Breast epithelium (tissue), 4 donors: ENCODE measurements around the gene PHKG2. TPM values are rescaled to one million over a fixed set of nuclear protein-coding genes. Genes with fewer than 3 reads are reported as not detected.
A peak's percentile ranks its signal among the peaks of the same experiment; 100 is the strongest.

Experiments used
- DNase-seq, 2 donors: peaks; one replicate each; pipeline ENCODE4 v3.0.0-alpha.2; 2019; ENCODE audit warnings: low spot score in 2 of 2
- H3K27ac ChIP-seq, 2 donors: fragments of 200-600 bp; sonication (generic) in 1 of 2; one replicate each; pipeline ENCODE4 v1.5.1; 2016 to 2019; ENCODE audit warnings: mild to moderate bottlenecking in 1 of 2
- H3K27me3 ChIP-seq, 2 donors: fragments of 200-600 bp; sonication (generic) in 1 of 2; one replicate each; pipeline versions ENCODE4 v1.5.1 to v1.6.0; 2017 to 2019; ENCODE audit warnings: control low read depth in 1 of 2, mild to moderate bottlenecking in 1 of 2
- H3K36me3 ChIP-seq: fragments of 200-600 bp; one replicate; pipeline ENCODE4 v1.5.1; 2019
- H3K4me1 ChIP-seq, 2 donors: fragments of 200-600 bp; sonication (generic); one replicate each; pipeline ENCODE4 v1.5.1; 2016 to 2019; ENCODE audit warnings: control low read depth in 1 of 2
- H3K4me3 ChIP-seq, 3 donors: fragments of 200-600 bp; sonication (generic); 1 replicate in 2 of 3; 2 replicates in 1 of 3; pipeline ENCODE4 v1.5.1; 2016 to 2019; ENCODE audit warnings: mild to moderate bottlenecking in 3 of 3, moderate library complexity in 2 of 3
- H3K9me3 ChIP-seq, 2 donors: fragments of 200-600 bp; sonication (generic) in 1 of 2; one replicate each; pipeline ENCODE4 v1.5.1; 2016 to 2019; ENCODE audit warnings: control low read depth in 1 of 2
- CTCF ChIP-seq, 3 donors: fragments of 450-650 bp; IDR thresholded peaks; one replicate each; pipeline ENCODE4 v1.5.1; 2016 to 2017; ENCODE audit warnings: antibody characterized with exemption in 3 of 3, mild to moderate bottlenecking in 3 of 3, moderate library complexity in 3 of 3
- POLR2A ChIP-seq: fragments of 450-650 bp; IDR thresholded peaks from one replicate; pipeline ENCODE4 v1.6.1; 2016; ENCODE audit warnings: antibody characterized with exemption, mild to moderate bottlenecking, moderate library complexity
- POLR2AphosphoS5 ChIP-seq, 3 donors: sonication (generic); formaldehyde crosslinking; IDR thresholded peaks; one replicate each; pipeline ENCODE4 v1.6.1; 2017; ENCODE audit warnings: antibody characterized with exemption in 3 of 3
- intact Hi-C: fragments of 100-400 bp; cut with DNase I; formaldehyde crosslinking; loops from one replicate; pipeline ENCODE4 v1.15.1; 2023; ENCODE audit warnings: low total_unique reads
- total RNA-seq, 3 donors: library from RNA; depleted of rRNA; stranded (reverse); fragments of >200 nt; gene quantifications; one replicate each; pipeline ENCODE4 v1.1.0, GENCODE V29; 2016

Gene PHKG2
- total RNA-seq, 3 donors from 2014 or later, result 28.5 to 38.8 (median 35.7) TPM

- DNase-seq, result no peak
- H3K27me3 ChIP-seq, result no peaks in the 10 kb centered on the region
- no peak overlapping the region for H3K4me3 ChIP-seq
- H3K4me1 ChIP-seq, result peaks cover 0 to 6% of the 10 kb centered on the region in 2 donors
- H3K36me3 ChIP-seq, result peaks cover 11% of the 10 kb centered on the region
- TF ChIP-seq CTCF (IDR thresholded peaks at IDR 0.05), result no peak
- TF ChIP-seq POLR2A, result no peak
- TF ChIP-seq POLR2AphosphoS5 (IDR thresholded peaks at IDR 0.05), result no peak
- H3K27ac ChIP-seq, result no peak overlapping the region
- no peaks in the 10 kb centered on the region for H3K9me3 ChIP-seq
- intact Hi-C loops, result no loop called here
Observed at GRCh38 chr16:30783280-30784109, 35.3 kb downstream of the PHKG2 start.

GRCh38 chr16:30784215-30784614 is 36.0 kb downstream of the PHKG2 start:
- H3K36me3 ChIP-seq, result peaks cover 11% of the 10 kb centered on the region
- H3K4me3 ChIP-seq, result no peak overlapping the region
- intact Hi-C loops, result no loop called here
- peaks cover 0 to 6% of the 10 kb centered on the region in 2 donors for H3K4me1 ChIP-seq
- no peak overlapping the region for H3K27ac ChIP-seq
- TF ChIP-seq POLR2AphosphoS5 (IDR thresholded peaks at IDR 0.05), result no peak
- TF ChIP-seq CTCF (IDR thresholded peaks at IDR 0.05), result no peak
- no peak for TF ChIP-seq POLR2A
- H3K27me3 ChIP-seq, result no peaks in the 10 kb centered on the region
- H3K9me3 ChIP-seq, result no peaks in the 10 kb centered on the region
- no peak for DNase-seq

GRCh38 chr16:30785126-30786106 is 37.2 kb downstream of the PHKG2 start:
- peaks cover 0 to 6% of the 10 kb centered on the region in 2 donors for H3K4me1 ChIP-seq
- peak overlapping the region; percentile 93 to 97 (median 96) for H3K4me3 ChIP-seq
- peak overlapping the region in 1 of 2 donors; percentile 91 for H3K27ac ChIP-seq
- TF ChIP-seq POLR2AphosphoS5 (IDR thresholded peaks at IDR 0.05), result no peak
- H3K27me3 ChIP-seq, result no peaks in the 10 kb centered on the region
- DNase-seq, result no peak
- H3K36me3 ChIP-seq, result peaks cover 11% of the 10 kb centered on the region
- intact Hi-C loops, result no loop called here
- no peaks in the 10 kb centered on the region for H3K9me3 ChIP-seq

GRCh38 chr16:30786115-30786935 is 38.1 kb downstream of the PHKG2 start:
- intact Hi-C loops, result no loop called here
- Histone ChIP-seq H3K4me3 (peak overlapping the region; percentile 93 to 97 (median 96)), H3K27ac (peak overlapping the region; percentile 91), H3K27me3 (no peaks in the 10 kb centered on the region), H3K4me1 (peaks cover 0 to 6% of the 10 kb centered on the region in 2 donors), H3K9me3 (no peaks in the 10 kb centered on the region), H3K36me3 (peaks cover 11% of the 10 kb centered on the region)
- TF ChIP-seq POLR2AphosphoS5 (IDR thresholded peaks at IDR 0.05) (no peak), POLR2A (no peak), CTCF (IDR thresholded peaks at IDR 0.05) (no peak)
- no peak for DNase-seq
